Epidermal melanocyte (primary cell): ENCODE measurements around the gene RHOB.
"Not testable (repeated sequence)": the region's sequence is repeated elsewhere in the genome, so short reads cannot be mapped to it uniquely, and the experiment has no call there.

Experiments
- DNase-seq: peaks from one replicate; pipeline ENCODE4 v3.0.0; 2011; ENCODE audit warnings: low spot score; ENCODE audit not compliant: insufficient read length

The RHOB gene

GRCh38 chr2:20446917-20447436 lies at the start of gene RHOB:
RHOB (plus strand) TSS chr2:20447074; CDS start chr2:20447466, 392 bp downstream.
- peak; percentile 98 for DNase-seq

GRCh38 chr2:20397811-20398447 lies 48.9 kb upstream of the RHOB start:
- DNase-seq: no peak

DNA sequence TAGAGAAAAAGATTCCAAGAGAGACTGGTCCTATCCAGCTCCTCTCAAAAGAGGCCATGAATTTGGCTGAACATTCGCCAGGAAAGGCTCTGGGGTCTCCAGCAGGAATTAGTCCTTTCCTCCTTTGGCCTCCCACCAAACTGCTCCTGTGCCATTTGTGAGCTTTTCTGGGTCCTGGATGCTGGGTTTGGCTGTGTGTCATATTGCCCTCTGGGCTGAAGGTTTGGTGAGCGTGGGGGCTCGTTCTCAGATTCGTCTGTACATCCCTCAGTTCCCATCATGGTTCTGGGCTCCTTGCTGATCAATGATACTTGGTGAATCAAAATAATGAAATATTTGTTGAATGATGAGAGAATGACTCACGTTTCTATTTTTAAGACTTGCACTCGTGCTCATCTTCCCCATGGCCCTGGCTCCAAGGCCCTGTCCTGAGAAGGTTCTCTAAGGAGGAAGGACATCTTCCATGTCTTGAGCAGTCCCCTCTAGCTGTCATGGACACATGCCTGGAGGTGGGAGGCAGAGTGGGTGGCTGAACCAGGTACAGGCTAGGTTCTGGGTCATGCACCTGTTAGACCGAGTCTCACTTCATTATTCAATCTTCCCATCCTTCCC lies 47.8 kb upstream of the RHOB start:
- DNase-seq: no peak

- no peak for DNase-seq
Measured at GRCh38 chr2:20400306-20400705, 46.6 kb upstream of the RHOB start.

GRCh38 chr2:20400787-20401488 lies 45.9 kb upstream of the RHOB start:
- DNase-seq: no peak

DNA sequence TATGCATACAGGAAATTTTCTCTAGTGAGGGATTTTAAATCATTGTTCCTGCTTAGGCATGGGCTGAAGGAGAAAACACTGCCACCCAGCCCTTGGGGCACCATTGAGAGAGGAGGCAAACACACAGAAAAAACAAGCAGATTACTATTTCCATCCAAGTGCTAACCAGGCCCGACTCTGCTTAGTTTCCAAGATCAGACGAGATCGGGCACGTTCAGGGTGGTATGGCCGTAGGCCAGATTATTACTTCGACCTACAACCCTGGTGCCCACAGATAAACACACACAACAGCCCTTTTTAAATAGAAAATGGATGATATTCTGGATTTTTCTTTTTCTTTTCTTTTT lies 45.4 kb upstream of the RHOB start:
- DNase-seq: no peak

- DNase-seq: no peak
Measured at GRCh38 chr2:20403774-20404312, 43.0 kb upstream of the RHOB start.

DNA sequence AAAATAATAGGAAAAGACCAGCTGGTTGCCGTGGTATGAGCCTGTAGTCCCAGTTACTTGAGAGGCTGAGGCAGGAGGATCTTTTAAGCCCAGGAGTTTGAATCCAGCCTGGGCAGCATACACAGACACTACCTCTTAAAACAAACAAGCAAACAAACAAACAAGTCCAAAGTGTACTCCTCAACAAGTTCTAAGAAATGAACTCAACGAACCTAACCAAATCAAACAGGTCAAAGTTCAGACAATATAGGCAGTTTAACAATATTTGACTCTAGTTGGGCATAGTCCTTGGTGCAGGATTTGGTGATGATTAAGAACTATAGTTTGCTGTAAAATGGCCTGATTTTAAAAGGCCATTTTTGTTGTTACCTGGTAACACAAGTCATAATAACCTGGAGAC lies 41.9 kb upstream of the RHOB start:
- no peak for DNase-seq

DNA sequence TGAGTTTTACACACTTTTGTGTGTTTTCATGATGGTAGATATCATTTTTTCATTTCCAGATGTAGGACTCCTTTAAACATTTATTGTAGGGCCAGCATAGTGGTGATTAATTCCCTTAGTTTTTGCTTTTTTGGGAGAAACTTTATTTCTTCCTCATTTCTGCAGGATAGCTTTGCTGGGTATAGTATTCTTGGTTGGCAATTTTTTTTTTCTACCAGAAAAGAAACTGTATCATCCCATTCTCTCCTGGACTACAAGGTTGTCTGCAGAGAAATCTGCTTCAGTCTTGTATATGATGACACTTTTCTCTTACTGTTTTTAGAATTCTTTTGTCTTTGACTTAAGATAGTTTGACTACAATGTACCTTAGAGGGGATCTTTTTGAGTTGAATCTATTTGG lies 37.8 kb upstream of the RHOB start:
- no peak for DNase-seq

DNA sequence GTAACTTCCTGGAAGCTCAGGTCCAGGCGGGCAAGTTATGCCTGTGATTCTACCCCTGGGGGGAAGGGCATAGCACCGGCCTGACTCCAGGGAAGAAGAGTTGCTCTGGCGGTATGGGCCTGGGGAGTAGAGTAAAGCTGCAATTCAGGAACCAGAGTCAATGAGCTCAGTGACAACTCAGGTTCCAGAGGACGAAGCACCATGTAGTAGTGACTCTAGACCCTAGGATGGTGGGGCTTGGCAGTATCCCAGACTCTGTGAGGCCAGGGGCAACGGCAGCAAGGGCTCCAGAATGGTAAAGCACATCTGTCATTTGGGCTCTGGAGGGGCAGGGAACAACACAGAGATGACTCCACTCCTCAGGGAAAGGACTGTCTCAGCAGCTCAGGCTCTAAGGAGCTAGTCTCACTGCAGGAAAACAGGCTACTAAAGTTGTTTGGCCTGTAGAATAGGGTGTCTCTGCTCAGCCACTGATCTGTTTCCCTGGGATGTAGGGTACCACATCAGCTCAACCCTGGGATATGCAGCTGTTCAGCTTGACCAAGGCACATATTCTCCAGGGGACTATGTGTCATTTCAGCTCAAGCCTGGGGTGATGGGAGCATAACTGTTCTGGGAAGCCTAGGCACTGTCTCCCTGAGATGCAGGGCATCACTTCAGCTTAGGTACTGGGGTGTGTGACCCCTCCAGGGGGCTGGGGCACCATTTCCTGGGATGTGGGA lies 36.2 kb upstream of the RHOB start:
- DNase-seq: no peak

DNA sequence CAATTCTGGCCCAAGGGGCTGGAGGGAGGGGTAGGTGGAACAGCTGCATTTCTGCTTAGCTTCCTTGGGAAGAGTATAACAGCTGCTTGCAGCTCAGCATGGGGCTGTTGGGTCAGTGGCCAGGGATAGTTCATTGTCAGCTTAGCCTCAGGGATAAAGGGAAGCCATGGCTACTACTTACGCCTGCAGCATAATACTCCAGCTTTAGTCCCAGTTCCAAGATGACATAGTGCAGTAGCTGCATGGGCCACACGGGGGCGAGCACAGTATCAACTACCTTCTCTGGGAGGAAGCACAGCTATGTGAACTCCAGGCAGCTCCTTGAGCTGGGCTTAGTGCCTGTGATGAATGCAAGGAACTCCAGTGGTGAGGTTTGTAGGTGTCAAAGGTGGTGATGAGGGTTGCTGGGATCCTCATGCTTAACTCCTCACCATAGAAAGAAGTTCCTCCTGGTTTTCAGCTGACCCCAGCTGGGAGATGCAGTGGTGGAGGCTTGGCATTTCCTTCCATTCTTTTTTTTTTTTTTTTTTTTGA lies 35.4 kb upstream of the RHOB start:
- DNase-seq: peak; percentile 70

DNA sequence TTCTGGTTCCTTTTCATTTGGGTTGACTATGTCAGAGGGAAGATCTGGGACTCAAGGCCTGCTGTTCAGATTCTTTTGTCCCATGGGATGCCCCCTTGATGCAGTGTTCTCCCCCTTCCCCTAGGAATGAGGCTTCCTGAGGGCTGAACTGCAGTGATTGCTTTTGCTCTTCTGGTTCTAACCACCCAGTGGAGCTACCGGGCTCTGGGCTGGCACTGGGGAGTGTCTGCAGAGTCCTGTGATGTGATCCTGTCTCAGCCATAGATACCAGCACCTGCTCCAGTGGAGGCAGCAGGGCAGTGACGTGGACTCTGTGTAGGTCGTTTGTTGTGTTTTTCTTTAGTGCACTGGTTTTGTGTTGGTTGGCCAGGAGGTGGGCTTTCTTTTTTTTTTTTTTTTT lies 32.1 kb upstream of the RHOB start:
- no peak for DNase-seq

- no peak for DNase-seq
Measured at GRCh38 chr2:20415511-20415918, 31.4 kb upstream of the RHOB start.

- no peak for DNase-seq
Measured at GRCh38 chr2:20416723-20417122, 30.2 kb upstream of the RHOB start.

DNA sequence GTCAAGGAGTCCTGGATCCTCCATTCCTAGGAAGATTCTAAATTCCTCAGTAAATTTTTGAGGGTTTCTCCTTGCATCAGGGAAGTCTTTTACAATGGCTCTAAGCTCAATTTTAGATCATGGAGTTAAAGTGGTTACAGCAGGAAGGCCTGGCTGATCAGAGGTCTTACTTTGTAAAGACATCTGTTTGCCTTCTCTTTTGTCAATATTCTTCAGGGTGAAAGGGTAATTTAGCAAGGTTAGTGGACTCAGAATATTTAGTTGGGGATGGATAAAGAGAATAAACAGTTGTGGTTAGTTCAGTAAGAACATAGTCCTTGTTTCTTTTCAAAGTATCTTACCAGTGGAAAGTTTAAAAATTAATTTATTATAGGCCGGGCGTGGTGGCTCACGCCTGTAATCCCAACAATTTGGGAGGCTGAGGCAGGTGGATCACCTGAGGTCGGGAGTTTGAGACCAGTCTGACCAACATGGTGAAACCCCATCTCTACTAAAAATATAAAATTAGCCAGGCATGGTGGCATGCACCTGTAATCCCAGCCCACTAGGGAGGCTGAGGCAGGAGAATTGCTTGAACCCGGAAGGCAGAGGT lies 29.5 kb upstream of the RHOB start:
- not testable (repeated sequence) for DNase-seq

- no peak for DNase-seq
Measured at GRCh38 chr2:20418519-20418918, 28.4 kb upstream of the RHOB start.

- no peak for DNase-seq
Measured at GRCh38 chr2:20419007-20419576, 27.8 kb upstream of the RHOB start.

DNA sequence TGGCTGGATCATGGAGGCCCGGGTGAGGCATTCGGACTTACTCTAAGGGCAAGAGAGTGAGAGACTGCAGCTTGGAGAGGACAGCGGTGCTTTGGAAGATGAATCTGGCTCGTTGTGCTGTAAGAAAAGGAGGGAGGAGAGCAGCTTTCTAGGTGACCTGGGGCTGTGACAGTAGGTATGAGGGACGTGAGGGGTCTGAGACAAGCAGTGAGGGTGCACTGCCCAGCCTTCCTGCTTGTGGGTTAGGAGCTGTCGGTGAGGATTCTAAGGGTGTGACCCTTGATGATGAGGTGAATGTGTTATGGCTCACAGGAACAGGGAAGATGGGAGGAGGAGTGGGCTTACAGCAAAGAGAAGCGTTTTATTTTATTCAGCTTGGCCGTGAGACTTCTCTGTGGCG lies 27.1 kb upstream of the RHOB start:
- DNase-seq: no peak

DNA sequence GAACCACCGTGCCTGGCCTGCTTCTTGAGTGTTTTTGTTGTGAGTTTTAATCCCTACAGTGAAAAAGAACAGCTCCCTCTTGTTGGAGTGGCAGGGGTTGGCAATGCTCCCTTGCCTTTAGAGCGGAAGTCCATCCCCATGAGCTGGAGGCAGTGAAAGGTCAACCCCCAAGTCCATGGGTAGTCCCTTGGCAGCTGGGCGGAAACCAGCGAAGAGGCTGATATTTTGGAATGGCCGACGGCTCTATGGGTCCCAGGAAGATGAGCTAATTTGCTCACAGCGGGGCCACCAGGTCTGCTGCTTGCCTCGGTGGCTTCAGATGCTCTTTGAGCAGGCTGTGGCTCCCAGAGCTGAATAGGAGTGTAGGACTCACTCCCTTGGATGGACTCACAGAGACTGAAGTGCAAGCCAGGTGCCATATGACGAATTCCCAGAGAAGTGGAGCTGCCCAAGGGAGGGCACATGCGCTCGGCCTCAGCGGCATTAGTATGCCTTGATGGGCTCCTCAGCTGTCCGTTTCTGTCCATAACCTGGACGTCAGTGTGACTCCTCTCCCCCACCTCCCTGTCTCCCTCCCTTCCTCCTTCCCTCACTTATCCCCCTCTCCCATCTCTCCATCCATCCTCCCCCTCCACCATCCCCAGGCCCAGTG lies 25.4 kb upstream of the RHOB start:
- DNase-seq: no peak

- DNase-seq: no peak
Measured at GRCh38 chr2:20421988-20422370, 24.9 kb upstream of the RHOB start.
